CD1c-positive myeloid dendritic cell (primary cell): Measurements from ENCODE around the gene PIK3C3.

Experiments used
- DNase-seq: peaks from one replicate; pipeline ENCODE4 v3.0.0-alpha.2; 2016; ENCODE audit errors: extremely low spot score

The PIK3C3 gene

DNA sequence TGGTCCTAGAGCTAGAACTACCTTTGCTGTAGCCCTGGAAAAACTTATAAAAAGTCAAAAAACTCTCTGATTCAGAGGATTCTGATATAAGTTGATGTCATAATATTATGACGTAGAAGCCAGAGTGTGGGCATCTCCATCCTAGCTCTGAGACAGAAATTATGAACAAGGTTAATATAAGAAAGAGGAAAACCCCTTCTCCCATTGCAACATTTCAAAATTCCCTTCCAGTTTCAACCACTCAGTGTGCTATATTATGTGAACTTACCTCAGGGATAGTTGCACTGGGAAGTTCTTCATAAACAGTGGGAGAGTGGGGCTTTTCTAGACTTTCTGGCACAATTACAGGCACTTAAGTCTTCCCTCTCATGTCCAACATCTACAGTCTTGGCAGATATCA is 171.6 kb downstream of the PIK3C3 start:
- DNase-seq = no peak

DNA sequence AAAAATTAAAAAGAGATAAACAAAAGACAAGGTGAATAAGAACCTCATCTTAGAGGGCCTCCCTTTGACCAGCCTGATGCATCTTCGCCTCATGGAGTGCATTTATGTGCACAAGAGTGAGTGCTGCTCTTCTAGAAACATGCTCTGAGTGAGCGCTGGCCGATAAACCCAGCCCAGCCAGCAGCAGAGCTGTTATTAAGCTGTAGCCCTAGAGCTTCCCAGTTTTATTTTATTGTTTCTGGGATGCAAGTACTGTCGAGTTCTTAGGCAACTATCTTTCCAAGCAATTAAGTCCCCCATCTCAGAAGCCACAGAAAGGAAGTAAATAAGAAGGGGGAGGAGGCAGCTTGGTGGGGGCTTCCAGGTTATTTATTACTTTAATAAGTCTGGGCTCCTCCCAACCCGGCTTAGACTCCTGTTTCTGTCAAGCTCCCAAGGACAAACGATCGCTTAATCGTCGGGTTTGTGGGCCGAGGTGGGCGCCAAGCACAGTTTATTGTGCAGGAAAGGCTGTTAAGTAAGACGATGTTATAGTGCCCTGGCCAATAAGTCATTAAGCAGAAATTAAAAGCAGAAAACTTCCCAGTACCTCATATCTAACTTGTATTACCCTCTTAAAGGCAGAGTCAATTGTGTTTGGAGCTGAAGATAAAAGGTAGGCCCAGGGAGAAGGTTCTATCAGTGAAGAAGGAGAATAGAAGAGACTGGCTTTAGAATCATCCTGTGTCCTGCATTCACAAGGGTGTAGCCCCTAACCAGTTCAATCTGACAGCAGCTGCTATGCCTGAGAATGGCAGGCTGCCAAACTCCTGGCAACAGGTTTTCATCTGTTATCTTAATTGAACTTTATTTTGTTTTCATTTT is 176.3 kb downstream of the PIK3C3 start:
- DNase-seq = no peak

DNA sequence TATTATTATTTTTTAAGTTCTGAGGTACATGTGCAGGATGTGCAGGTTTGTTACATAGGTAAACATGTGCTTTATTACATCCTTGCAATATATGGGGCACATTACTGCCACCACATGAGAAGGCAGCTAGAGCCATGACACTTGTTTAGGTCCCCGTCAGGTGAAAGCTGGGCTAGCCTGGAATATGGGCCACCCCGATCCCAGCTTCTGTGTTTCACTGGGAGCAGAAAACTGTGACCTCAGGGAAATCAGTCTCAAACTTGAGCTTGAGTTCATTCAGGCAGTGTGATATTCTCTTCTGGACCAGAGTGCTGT is 176.9 kb downstream of the PIK3C3 start:
- DNase-seq = no peak
